ENCODE results near the gene PTTG1IP.
A peak's percentile ranks its signal among the peaks of the same experiment; 100 is the strongest.

PTTG1IP gene

GRCh38 chr21:44902268-44903049, 29.0 kb upstream of the PTTG1IP start:
- H3K27ac Mint-ChIP-seq: peak overlapping the region in 1 of 2 donors; percentile 64
- ATAC-seq (no peak), DNase-seq (no peak)
- no peaks in the 10 kb centered on the region for H3K27me3 Mint-ChIP-seq
- H3K4me3 Mint-ChIP-seq: no peak overlapping the region
- peaks cover 34% of the 10 kb centered on the region for H3K4me1 Mint-ChIP-seq
- H3K9me3 Mint-ChIP-seq: no peaks in the 10 kb centered on the region

GRCh38 chr21:44901391-44902074, 28.0 kb upstream of the PTTG1IP start:
- Mint-ChIP-seq H3K27me3 (no peaks in the 10 kb centered on the region), H3K4me3 (no peak overlapping the region), H3K27ac (peak overlapping the region in 1 of 2 donors; percentile 9), H3K9me3 (no peaks in the 10 kb centered on the region), H3K4me1 (peaks cover 31% of the 10 kb centered on the region)
- ATAC-seq (no peak), DNase-seq (no peak)

- no peaks in the 10 kb centered on the region for H3K9me3 Mint-ChIP-seq
- no peak for ATAC-seq
Measured at GRCh38 chr21:44900559-44901251, 27.2 kb upstream of the PTTG1IP start.

GRCh38 chr21:44899768-44900558, 26.5 kb upstream of the PTTG1IP start:
- DNase-seq (no peak), ATAC-seq (peak; percentile 23)
- no peak overlapping the region for H3K4me3 Mint-ChIP-seq
- H3K27me3 Mint-ChIP-seq: no peaks in the 10 kb centered on the region
- H3K4me1 Mint-ChIP-seq: peaks cover 21% of the 10 kb centered on the region
- no peaks in the 10 kb centered on the region for H3K9me3 Mint-ChIP-seq
- peak overlapping the region in 1 of 2 donors; percentile 85 for H3K27ac Mint-ChIP-seq

More at GRCh38 chr21:44900559-44901251, 27.2 kb upstream of the PTTG1IP start:
- H3K4me3 Mint-ChIP-seq: no peak overlapping the region
- no peak for DNase-seq
- H3K4me1 Mint-ChIP-seq: peaks cover 22% of the 10 kb centered on the region
- H3K27ac Mint-ChIP-seq: no peak overlapping the region
- no peaks in the 10 kb centered on the region for H3K27me3 Mint-ChIP-seq

- Mint-ChIP-seq H3K27ac (no peak overlapping the region), H3K4me1 (peaks cover 15% of the 10 kb centered on the region), H3K9me3 (no peaks in the 10 kb centered on the region), H3K4me3 (no peak overlapping the region), H3K27me3 (no peaks in the 10 kb centered on the region)
- no peak for DNase-seq
- no peak for ATAC-seq
Measured at GRCh38 chr21:44898851-44899767, 25.6 kb upstream of the PTTG1IP start.

- no peaks in the 10 kb centered on the region for H3K27me3 Mint-ChIP-seq
- ATAC-seq (no peak), DNase-seq (no peak)
- peaks cover 15% of the 10 kb centered on the region for H3K4me1 Mint-ChIP-seq
- peak overlapping the region in 1 of 2 donors; percentile 33 for H3K27ac Mint-ChIP-seq
- H3K4me3 Mint-ChIP-seq: no peak overlapping the region
- no peaks in the 10 kb centered on the region for H3K9me3 Mint-ChIP-seq
Measured at GRCh38 chr21:44898011-44898488, 24.6 kb upstream of the PTTG1IP start.

- Mint-ChIP-seq H3K9me3 (no peaks in the 10 kb centered on the region), H3K27me3 (no peaks in the 10 kb centered on the region), H3K27ac (no peak overlapping the region), H3K4me3 (no peak overlapping the region), H3K4me1 (peaks cover 16% of the 10 kb centered on the region)
- DNase-seq: no peak
- peak; percentile 29 for ATAC-seq
Measured at GRCh38 chr21:44897326-44898010, 24.0 kb upstream of the PTTG1IP start.

- H3K4me1 Mint-ChIP-seq: peaks cover 23% of the 10 kb centered on the region
- no peaks in the 10 kb centered on the region for H3K27me3 Mint-ChIP-seq
- H3K27ac Mint-ChIP-seq: peak overlapping the region in 1 of 2 donors; percentile 88
- DNase-seq (no peak), ATAC-seq (no peak)
- H3K4me3 Mint-ChIP-seq: no peak overlapping the region
- H3K9me3 Mint-ChIP-seq: no peaks in the 10 kb centered on the region
Measured at GRCh38 chr21:44896561-44897286, 23.2 kb upstream of the PTTG1IP start.

GRCh38 chr21:44895859-44896258, 22.4 kb upstream of the PTTG1IP start:
- Mint-ChIP-seq H3K4me3 (no peak overlapping the region), H3K9me3 (no peaks in the 10 kb centered on the region), H3K27ac (peak overlapping the region in 1 of 2 donors; percentile 27), H3K4me1 (peaks cover 23% of the 10 kb centered on the region), H3K27me3 (no peaks in the 10 kb centered on the region)
- ATAC-seq (no peak), DNase-seq (no peak)

GRCh38 chr21:44894687-44895302, 21.3 kb upstream of the PTTG1IP start:
- peaks cover 23% of the 10 kb centered on the region for H3K4me1 Mint-ChIP-seq
- no peak for ATAC-seq
- DNase-seq: no peak
- no peaks in the 10 kb centered on the region for H3K9me3 Mint-ChIP-seq
- no peak overlapping the region for H3K4me3 Mint-ChIP-seq
- peak overlapping the region in 1 of 2 donors; percentile 74 for H3K27ac Mint-ChIP-seq
- no peaks in the 10 kb centered on the region for H3K27me3 Mint-ChIP-seq

GRCh38 chr21:44893948-44894656, 20.6 kb upstream of the PTTG1IP start:
- Mint-ChIP-seq H3K4me1 (peaks cover 23% of the 10 kb centered on the region), H3K9me3 (no peaks in the 10 kb centered on the region), H3K27me3 (no peaks in the 10 kb centered on the region), H3K27ac (peak overlapping the region; percentile 0 to 74), H3K4me3 (no peak overlapping the region)
- DNase-seq: no peak
- no peak for ATAC-seq

GRCh38 chr21:44893278-44893556, 19.7 kb upstream of the PTTG1IP start:
- Mint-ChIP-seq H3K9me3 (no peaks in the 10 kb centered on the region), H3K4me1 (peaks cover 19% of the 10 kb centered on the region), H3K27me3 (no peaks in the 10 kb centered on the region), H3K27ac (no peak overlapping the region), H3K4me3 (no peak overlapping the region)
- DNase-seq (no peak), ATAC-seq (no peak)
